ENCODE results near the gene SH3TC1. TPM values are rescaled to one million over a fixed set of nuclear protein-coding genes. Genes with fewer than 3 reads are reported as not detected.

Gene SH3TC1
- total and polyA plus RNA-seq, 4 experiments from 2014 or later = 7.9 to 41.3 (median 25.7) TPM

GRCh38 chr4:8259743-8260430 lies 60.8 kb downstream of the SH3TC1 start:
- no peaks in the 10 kb centered on the region for H3K36me3 Mint-ChIP-seq
- no peak for DNase-seq
- ChIA-PET CTCF (ENCODE audit: partially characterized antibody) (interaction anchor here (1.2 kb wide), 1 partner anchor 18 kb away, joined by 3 read pairs; no protein-coding TSS in a partner anchor), POLR2A (ENCODE audit: partially characterized antibody) (no interaction called here)
- Histone ChIP-seq H3K36me3 (ENCODE audit: insufficient read depth, low read length) (no peaks in the 10 kb centered on the region), H3K4me3 (ENCODE audit: low read length in 2 of 2) (no peak overlapping the region), H3K9me3 (ENCODE audit: control insufficient read depth in 1 of 2, low read length in 2 of 2) (no peaks in the 10 kb centered on the region), H3K4me1 (ENCODE audit: insufficient read depth, low read length) (no peaks in the 10 kb centered on the region), H3K27ac (ENCODE audit: low read depth, low read length) (no peak overlapping the region), H3K27me3 (ENCODE audit: insufficient read depth, low read length) (no peaks in the 10 kb centered on the region)
- no peak overlapping the region for H3K27ac Mint-ChIP-seq
- no peaks in the 10 kb centered on the region for H3K9me3 Mint-ChIP-seq
- H3K4me1 Mint-ChIP-seq = peaks cover 0 to 4% (median 1%) of the 10 kb centered on the region in 4 donors
- H3K27me3 Mint-ChIP-seq = peaks cover 9 to 10% of the 10 kb centered on the region in 2 donors
- H3K4me3 Mint-ChIP-seq = no peak overlapping the region
- intact Hi-C loops (cut with micrococcal nuclease) = no loop called here

GRCh38 chr4:8260656-8261111 lies 61.6 kb downstream of the SH3TC1 start:
- Mint-ChIP-seq H3K4me1 (peaks cover 0 to 4% (median 1%) of the 10 kb centered on the region in 4 donors), H3K9me3 (no peaks in the 10 kb centered on the region), H3K36me3 (no peaks in the 10 kb centered on the region), H3K4me3 (no peak overlapping the region), H3K27ac (no peak overlapping the region), H3K27me3 (peaks cover 9 to 10% of the 10 kb centered on the region in 2 donors)
- no peak overlapping the region for H3K27ac ChIP-seq (ENCODE audit: low read depth, low read length)
- no peaks in the 10 kb centered on the region for H3K36me3 ChIP-seq (ENCODE audit: insufficient read depth, low read length)
- H3K4me3 ChIP-seq (ENCODE audit: low read length in 2 of 2) = no peak overlapping the region
- no peaks in the 10 kb centered on the region for H3K4me1 ChIP-seq (ENCODE audit: insufficient read depth, low read length)
- intact Hi-C loops (cut with micrococcal nuclease) = no loop called here
- DNase-seq = no peak
- H3K27me3 ChIP-seq (ENCODE audit: insufficient read depth, low read length) = no peaks in the 10 kb centered on the region
- no peaks in the 10 kb centered on the region for H3K9me3 ChIP-seq (ENCODE audit: control insufficient read depth in 1 of 2, low read length in 2 of 2)
- POLR2A ChIA-PET (ENCODE audit: partially characterized antibody) = no interaction called here
- CTCF ChIA-PET (ENCODE audit: partially characterized antibody) = no interaction called here

GRCh38 chr4:8261851-8262535 lies 62.9 kb downstream of the SH3TC1 start:
- POLR2A ChIA-PET (ENCODE audit: partially characterized antibody) = no interaction called here
- H3K4me1 ChIP-seq (ENCODE audit: insufficient read depth, low read length) = no peaks in the 10 kb centered on the region
- DNase-seq = no peak
- Mint-ChIP-seq H3K9me3 (no peaks in the 10 kb centered on the region), H3K4me1 (peaks cover 0 to 4% (median 1%) of the 10 kb centered on the region in 4 donors), H3K27ac (no peak overlapping the region), H3K27me3 (peaks cover 13 to 20% of the 10 kb centered on the region in 2 donors), H3K4me3 (no peak overlapping the region), H3K36me3 (no peaks in the 10 kb centered on the region)
- H3K4me3 ChIP-seq (ENCODE audit: low read length in 2 of 2) = no peak overlapping the region
- H3K36me3 ChIP-seq (ENCODE audit: insufficient read depth, low read length) = no peaks in the 10 kb centered on the region
- H3K27me3 ChIP-seq (ENCODE audit: insufficient read depth, low read length) = no peaks in the 10 kb centered on the region
- intact Hi-C loops (cut with micrococcal nuclease) = no loop called here
- CTCF ChIA-PET (ENCODE audit: partially characterized antibody) = no interaction called here
- no peak overlapping the region for H3K27ac ChIP-seq (ENCODE audit: low read depth, low read length)
- H3K9me3 ChIP-seq (ENCODE audit: control insufficient read depth in 1 of 2, low read length in 2 of 2) = no peaks in the 10 kb centered on the region

- H3K27me3 ChIP-seq (ENCODE audit: insufficient read depth, low read length) = no peaks in the 10 kb centered on the region
- H3K4me3 Mint-ChIP-seq = no peak overlapping the region
- no peaks in the 10 kb centered on the region for H3K36me3 Mint-ChIP-seq
- H3K4me1 ChIP-seq (ENCODE audit: insufficient read depth, low read length) = no peaks in the 10 kb centered on the region
- no peak overlapping the region for H3K4me3 ChIP-seq (ENCODE audit: low read length in 2 of 2)
- no peaks in the 10 kb centered on the region for H3K9me3 ChIP-seq (ENCODE audit: control insufficient read depth in 1 of 2, low read length in 2 of 2)
- H3K36me3 ChIP-seq (ENCODE audit: insufficient read depth, low read length) = no peaks in the 10 kb centered on the region
- no peak overlapping the region for H3K27ac Mint-ChIP-seq
- ChIA-PET POLR2A (ENCODE audit: partially characterized antibody) (no interaction called here), CTCF (ENCODE audit: partially characterized antibody) (no interaction called here)
- peaks cover 13 to 20% of the 10 kb centered on the region in 2 donors for H3K27me3 Mint-ChIP-seq
- H3K9me3 Mint-ChIP-seq = no peaks in the 10 kb centered on the region
- DNase-seq = no peak
- no peak overlapping the region for H3K27ac ChIP-seq (ENCODE audit: low read depth, low read length)
- intact Hi-C loops (cut with micrococcal nuclease) = no loop called here
- H3K4me1 Mint-ChIP-seq = peaks cover 0 to 4% (median 1%) of the 10 kb centered on the region in 4 donors
These were observed 63.7 kb downstream of the SH3TC1 start for GRCh38 chr4:8262637-8263322.

GRCh38 chr4:8263397-8263796 lies 64.3 kb downstream of the SH3TC1 start:
- Mint-ChIP-seq H3K27me3 (peaks cover 14 to 21% of the 10 kb centered on the region in 2 donors), H3K9me3 (no peaks in the 10 kb centered on the region), H3K4me3 (no peak overlapping the region)

GRCh38 chr4:8264106-8264505 lies 65.0 kb downstream of the SH3TC1 start:
- H3K4me1 Mint-ChIP-seq = peaks cover 0 to 4% (median 1%) of the 10 kb centered on the region in 4 donors
- no peak for DNase-seq
- no peaks in the 10 kb centered on the region for H3K36me3 ChIP-seq (ENCODE audit: insufficient read depth, low read length)
- peaks cover 21 to 27% of the 10 kb centered on the region in 2 donors for H3K27me3 Mint-ChIP-seq
- no peak overlapping the region for H3K4me3 Mint-ChIP-seq
- intact Hi-C loops (cut with micrococcal nuclease) = no loop called here
- H3K4me3 ChIP-seq (ENCODE audit: low read length in 2 of 2) = no peak overlapping the region
- no peaks in the 10 kb centered on the region for H3K36me3 Mint-ChIP-seq
- H3K9me3 Mint-ChIP-seq = no peaks in the 10 kb centered on the region
- H3K4me1 ChIP-seq (ENCODE audit: insufficient read depth, low read length) = no peaks in the 10 kb centered on the region
- CTCF ChIA-PET (ENCODE audit: partially characterized antibody) = no interaction called here
- H3K27ac ChIP-seq (ENCODE audit: low read depth, low read length) = no peak overlapping the region
- no peaks in the 10 kb centered on the region for H3K9me3 ChIP-seq (ENCODE audit: control insufficient read depth in 1 of 2, low read length in 2 of 2)
- no peak overlapping the region for H3K27ac Mint-ChIP-seq
- POLR2A ChIA-PET (ENCODE audit: partially characterized antibody) = no interaction called here
- H3K27me3 ChIP-seq (ENCODE audit: insufficient read depth, low read length) = peaks cover 2% of the 10 kb centered on the region

More at GRCh38 chr4:8263397-8263796, 64.3 kb downstream of the SH3TC1 start:
- DNase-seq = no peak
- H3K36me3 ChIP-seq (ENCODE audit: insufficient read depth, low read length) = no peaks in the 10 kb centered on the region
- H3K27me3 ChIP-seq (ENCODE audit: insufficient read depth, low read length) = no peaks in the 10 kb centered on the region
- ChIA-PET POLR2A (ENCODE audit: partially characterized antibody) (no interaction called here), CTCF (ENCODE audit: partially characterized antibody) (no interaction called here)
- no peaks in the 10 kb centered on the region for H3K9me3 ChIP-seq (ENCODE audit: control insufficient read depth in 1 of 2, low read length in 2 of 2)
- intact Hi-C loops (cut with micrococcal nuclease) = no loop called here
- Mint-ChIP-seq H3K27ac (peak overlapping the region in 1 of 7 donors; percentile 6), H3K36me3 (no peaks in the 10 kb centered on the region), H3K4me1 (peaks cover 0 to 4% (median 1%) of the 10 kb centered on the region in 4 donors)
- H3K27ac ChIP-seq (ENCODE audit: low read depth, low read length) = no peak overlapping the region
- H3K4me1 ChIP-seq (ENCODE audit: insufficient read depth, low read length) = no peaks in the 10 kb centered on the region
- H3K4me3 ChIP-seq (ENCODE audit: low read length in 2 of 2) = no peak overlapping the region
